Breast epithelium (tissue), 3 donors: ENCODE measurements around the gene HDLBP.
"Not testable (repeated sequence)": the region's sequence is repeated elsewhere in the genome, so short reads cannot be mapped to it uniquely, and the experiment has no call there.

Experiments
- POLR2A ChIP-seq: fragments of 450-650 bp; IDR thresholded peaks from one replicate; pipeline ENCODE4 v1.6.1; 2016; ENCODE audit warnings: antibody characterized with exemption, mild to moderate bottlenecking, moderate library complexity
- POLR2AphosphoS5 ChIP-seq, 3 donors: sonication (generic); formaldehyde crosslinking; IDR thresholded peaks; one replicate each; pipeline ENCODE4 v1.6.1; 2017; ENCODE audit warnings: antibody characterized with exemption in 3 of 3
- TF ChIP-seq, protein P1 (sequence below), 3 donors: fragments of 450-650 bp; IDR thresholded peaks; one replicate each; pipeline ENCODE4 v1.5.1; 2016 to 2017; ENCODE audit warnings: antibody characterized with exemption in 3 of 3, mild to moderate bottlenecking in 3 of 3, moderate library complexity in 3 of 3

GRCh38 chr2:241197246-241197645, 118.2 kb downstream of the HDLBP start:
- TF ChIP-seq POLR2AphosphoS5 (IDR thresholded peaks at IDR 0.05); POLR2A: not testable (repeated sequence)
- TF ChIP-seq, protein P1, sequence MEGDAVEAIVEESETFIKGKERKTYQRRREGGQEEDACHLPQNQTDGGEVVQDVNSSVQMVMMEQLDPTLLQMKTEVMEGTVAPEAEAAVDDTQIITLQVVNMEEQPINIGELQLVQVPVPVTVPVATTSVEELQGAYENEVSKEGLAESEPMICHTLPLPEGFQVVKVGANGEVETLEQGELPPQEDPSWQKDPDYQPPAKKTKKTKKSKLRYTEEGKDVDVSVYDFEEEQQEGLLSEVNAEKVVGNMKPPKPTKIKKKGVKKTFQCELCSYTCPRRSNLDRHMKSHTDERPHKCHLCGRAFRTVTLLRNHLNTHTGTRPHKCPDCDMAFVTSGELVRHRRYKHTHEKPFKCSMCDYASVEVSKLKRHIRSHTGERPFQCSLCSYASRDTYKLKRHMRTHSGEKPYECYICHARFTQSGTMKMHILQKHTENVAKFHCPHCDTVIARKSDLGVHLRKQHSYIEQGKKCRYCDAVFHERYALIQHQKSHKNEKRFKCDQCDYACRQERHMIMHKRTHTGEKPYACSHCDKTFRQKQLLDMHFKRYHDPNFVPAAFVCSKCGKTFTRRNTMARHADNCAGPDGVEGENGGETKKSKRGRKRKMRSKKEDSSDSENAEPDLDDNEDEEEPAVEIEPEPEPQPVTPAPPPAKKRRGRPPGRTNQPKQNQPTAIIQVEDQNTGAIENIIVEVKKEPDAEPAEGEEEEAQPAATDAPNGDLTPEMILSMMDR (IDR thresholded peaks at IDR 0.05) = not testable (repeated sequence)
